Measurements from ENCODE around the gene ADGRG3.

DNA sequence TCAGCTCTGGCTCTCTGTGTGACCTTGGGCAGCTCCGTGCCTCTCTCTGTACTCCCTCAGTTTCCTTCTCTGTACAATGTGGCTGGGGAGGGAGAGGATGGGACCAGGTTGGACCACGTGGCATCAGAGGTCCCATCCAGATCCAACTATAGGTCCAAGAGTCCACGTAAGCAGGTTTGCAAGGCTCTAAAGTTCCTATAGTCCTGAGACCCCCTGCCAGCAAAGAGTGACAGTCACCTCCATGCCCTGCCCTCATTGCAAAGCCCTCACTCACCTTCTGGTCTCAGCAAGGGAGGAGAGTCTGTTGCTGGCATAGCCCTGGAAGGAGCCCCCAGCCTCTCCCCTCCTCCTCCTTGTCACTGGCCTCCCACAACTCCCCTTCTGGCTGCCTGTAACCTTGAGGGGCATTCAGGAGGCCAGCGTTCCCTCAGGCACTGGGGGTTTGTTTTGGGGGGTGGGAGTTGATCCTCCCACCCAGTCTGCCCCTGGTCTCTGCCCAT is 20.4 kb downstream of the ADGRG3 start:
- TF ChIP-seq, protein P1, sequence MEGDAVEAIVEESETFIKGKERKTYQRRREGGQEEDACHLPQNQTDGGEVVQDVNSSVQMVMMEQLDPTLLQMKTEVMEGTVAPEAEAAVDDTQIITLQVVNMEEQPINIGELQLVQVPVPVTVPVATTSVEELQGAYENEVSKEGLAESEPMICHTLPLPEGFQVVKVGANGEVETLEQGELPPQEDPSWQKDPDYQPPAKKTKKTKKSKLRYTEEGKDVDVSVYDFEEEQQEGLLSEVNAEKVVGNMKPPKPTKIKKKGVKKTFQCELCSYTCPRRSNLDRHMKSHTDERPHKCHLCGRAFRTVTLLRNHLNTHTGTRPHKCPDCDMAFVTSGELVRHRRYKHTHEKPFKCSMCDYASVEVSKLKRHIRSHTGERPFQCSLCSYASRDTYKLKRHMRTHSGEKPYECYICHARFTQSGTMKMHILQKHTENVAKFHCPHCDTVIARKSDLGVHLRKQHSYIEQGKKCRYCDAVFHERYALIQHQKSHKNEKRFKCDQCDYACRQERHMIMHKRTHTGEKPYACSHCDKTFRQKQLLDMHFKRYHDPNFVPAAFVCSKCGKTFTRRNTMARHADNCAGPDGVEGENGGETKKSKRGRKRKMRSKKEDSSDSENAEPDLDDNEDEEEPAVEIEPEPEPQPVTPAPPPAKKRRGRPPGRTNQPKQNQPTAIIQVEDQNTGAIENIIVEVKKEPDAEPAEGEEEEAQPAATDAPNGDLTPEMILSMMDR (IDR thresholded peaks at IDR 0.05; ENCODE audit: control extremely low read depth in 1 of 3, insufficient read depth in 1 of 3, low read depth in 1 of 3, low read length in 3 of 3) = no peak
- TF ChIP-seq TCF12 (IDR thresholded peaks at IDR 0.05; ENCODE audit: low read depth, low read length) (no peak), EZH2 (IDR thresholded peaks at IDR 0.05; ENCODE audit: low read depth, low read length, severe bottlenecking) (no peak), RXRA (IDR thresholded peaks at IDR 0.05; ENCODE audit: insufficient read depth, low read depth, low read length) (no peak), HDAC2 (IDR thresholded peaks at IDR 0.05; ENCODE audit: borderline replicate concordance in 1 of 2, low read depth in 2 of 2, low read length in 2 of 2) (no peak)
